HG03039 (cell line): ENCODE measurements around the gene MTFMT.
A peak's percentile ranks its signal among the peaks of the same experiment; 100 is the strongest.
"Not testable (repeated sequence)": the region's sequence is repeated elsewhere in the genome, so short reads cannot be mapped to it uniquely, and the experiment has no call there.

Experiments
- ATAC-seq: cut with Tn5 transposase; IDR thresholded peaks from one replicate; pipeline ENCODE4 v1.9.1; 2021; ENCODE audit warnings: mild to moderate bottlenecking, moderate library complexity; ENCODE audit not compliant: unreplicated experiment

MTFMT gene

GRCh38 chr15:65060641-65061397, 31.4 kb upstream of the MTFMT start:
- ATAC-seq = no peak

GRCh38 chr15:65059931-65060596, 30.6 kb upstream of the MTFMT start:
- no peak for ATAC-seq

- no peak for ATAC-seq
These were observed 29.9 kb upstream of the MTFMT start for GRCh38 chr15:65059369-65059750.

- ATAC-seq = no peak
These were observed 29.2 kb upstream of the MTFMT start for GRCh38 chr15:65058394-65059368.

- no peak for ATAC-seq
These were observed 28.1 kb upstream of the MTFMT start for GRCh38 chr15:65057549-65057940.

GRCh38 chr15:65056868-65057548, 27.6 kb upstream of the MTFMT start:
- no peak for ATAC-seq

- no peak for ATAC-seq
These were observed 26.7 kb upstream of the MTFMT start for GRCh38 chr15:65056106-65056505.

GRCh38 chr15:65055201-65055870, 25.9 kb upstream of the MTFMT start:
- ATAC-seq = no peak

- ATAC-seq = no peak
These were observed 25.1 kb upstream of the MTFMT start for GRCh38 chr15:65054333-65055200.

- ATAC-seq = no peak
These were observed 23.5 kb upstream of the MTFMT start for GRCh38 chr15:65052956-65053355.

- no peak for ATAC-seq
These were observed 21.8 kb upstream of the MTFMT start for GRCh38 chr15:65051266-65051665.

- ATAC-seq = no peak
These were observed 20.8 kb upstream of the MTFMT start for GRCh38 chr15:65050270-65050669.

- peak; percentile 85 for ATAC-seq
These were observed 20.0 kb upstream of the MTFMT start for GRCh38 chr15:65049418-65049840.

GRCh38 chr15:65048241-65048640, 18.8 kb upstream of the MTFMT start:
- no peak for ATAC-seq

GRCh38 chr15:65044724-65045481, 15.5 kb upstream of the MTFMT start, which contains the start of gene SLC51B:
SLC51B (plus strand) TSS chr15:65045387; CDS start chr15:65050005, 4,618 bp downstream.
- ATAC-seq = no peak

- ATAC-seq = not testable (repeated sequence)
These were observed 14.8 kb upstream of the MTFMT start for GRCh38 chr15:65044218-65044617.

- no peak for ATAC-seq
These were observed 13.4 kb upstream of the MTFMT start for GRCh38 chr15:65042776-65043327.

- ATAC-seq = no peak
These were observed 12.3 kb upstream of the MTFMT start for GRCh38 chr15:65041787-65042186.
